H1 (cell line): ENCODE results near the gene PRR23C. TPM values are rescaled to one million over a fixed set of nuclear protein-coding genes. Genes with fewer than 3 reads are reported as not detected.

Source experiments
- CTCF ChIA-PET: fragments of 300-600 bp; sonication (Branson Sonifier 250); formaldehyde crosslinking; loops from one replicate; lab custom pipeline; 2021; ENCODE audit not compliant: partially characterized antibody; lab: Charles Lee
- POLR2A ChIA-PET: fragments of 300-600 bp; sonication (Branson Sonifier 250); formaldehyde crosslinking; loops from one replicate; lab custom pipeline; 2021; ENCODE audit warnings: inconsistent platforms; ENCODE audit not compliant: partially characterized antibody; lab: Charles Lee
- DNase-seq, 2 experiments: peaks; one replicate each; pipeline versions ENCODE4 v3.0.0 to v3.0.0-alpha.2; 2010 to 2022; ENCODE audit warnings: low spot score in 2 of 2, low read depth in 1 of 2, mixed read lengths in 1 of 2
- FAIRE-seq: peaks from 2 replicates; lab custom pipeline; 2011; peaks lifted over from hg19 to GRCh38; lab: Jason Lieb, UNC
- H2AFZ ChIP-seq: 2 replicates; pipeline ENCODE4 v1.8.1; 2012; ENCODE audit warnings: low read length, inconsistent platforms
- H2AK5ac ChIP-seq: 2 replicates; pipeline ENCODE4 v1.6.1; 2013; ENCODE audit warnings: low read depth, low read length
- H2BK120ac ChIP-seq: replicated peaks from 2 replicates; pipeline ENCODE3; 2013; ENCODE audit warnings: low read depth, low read length, inconsistent platforms
- H2BK12ac ChIP-seq: 2 replicates; pipeline ENCODE4 v1.6.1; 2013; ENCODE audit warnings: low read depth, low read length
- H2BK15ac ChIP-seq: 2 replicates; pipeline ENCODE4 v1.6.1; 2013; ENCODE audit warnings: low read length
- H2BK20ac ChIP-seq: 2 replicates; pipeline ENCODE4 v1.6.1; 2013; ENCODE audit warnings: low read length
- H2BK5ac ChIP-seq: 2 replicates; pipeline ENCODE4 v1.6.1; 2013; ENCODE audit warnings: low read depth, low read length
- H3K14ac ChIP-seq: 2 replicates; pipeline ENCODE4 v1.6.1; 2013; ENCODE audit warnings: inconsistent platforms; ENCODE audit not compliant: insufficient read length
- H3K18ac ChIP-seq: 2 replicates; pipeline ENCODE4 v1.6.1; 2013; ENCODE audit warnings: low read length; ENCODE audit errors: extremely low read depth
- H3K23ac ChIP-seq: 2 replicates; pipeline ENCODE4 v1.6.1; 2013; ENCODE audit warnings: inconsistent platforms; ENCODE audit not compliant: insufficient read length
- H3K23me2 ChIP-seq: 2 replicates; pipeline ENCODE4 v1.6.1; 2013; ENCODE audit warnings: low read depth, low read length
- H3K27ac ChIP-seq: 2 replicates; pipeline ENCODE4 v1.6.1; 2011; ENCODE audit warnings: low read depth, low read length, inconsistent platforms
- H3K27me3 ChIP-seq, 4 experiments: replicated peaks in 1 of 4; 1 replicate in 1 of 4; 2 replicates in 3 of 4; pipeline versions ENCODE4 v1.6.1 to v1.8.1; 2011 to 2013; ENCODE audit warnings: low read length in 3 of 4, mild to moderate bottlenecking in 3 of 4, inconsistent platforms in 2 of 4, mixed read lengths in 2 of 4, moderate library complexity in 1 of 4; ENCODE audit not compliant: control insufficient read depth in 3 of 4, insufficient read depth in 3 of 4; ENCODE audit errors: extremely low read depth in 1 of 4
- H3K36me3 ChIP-seq, 4 experiments: 2 replicates each; pipeline versions ENCODE4 v1.6.1 to v1.8.1; 2011 to 2013; ENCODE audit warnings: mild to moderate bottlenecking in 4 of 4, low read length in 3 of 4, moderate library complexity in 2 of 4, control low read depth in 1 of 4, inconsistent platforms in 1 of 4; ENCODE audit not compliant: insufficient read depth in 4 of 4, control insufficient read depth in 2 of 4
- H3K4ac ChIP-seq: replicated peaks from 2 replicates; pipeline ENCODE3; 2013; ENCODE audit warnings: low read length, low read depth, mixed read lengths, inconsistent platforms; ENCODE audit not compliant: insufficient read length
- H3K4me1 ChIP-seq, 4 experiments: replicated peaks in 1 of 4; 1 replicate in 1 of 4; 2 replicates in 3 of 4; pipeline versions ENCODE4 v1.6.1 to v1.8.1; 2011 to 2013; ENCODE audit warnings: low read length in 3 of 4, inconsistent platforms in 2 of 4, mixed read lengths in 1 of 4; ENCODE audit not compliant: insufficient read depth in 4 of 4, control insufficient read depth in 3 of 4
- H3K4me2 ChIP-seq, 2 experiments: 2 replicates each; pipeline versions ENCODE4 v1.6.1 to v1.8.1; 2011 to 2013; ENCODE audit warnings: low read depth in 2 of 2, low read length in 2 of 2, control low read depth in 1 of 2, inconsistent platforms in 1 of 2, mild to moderate bottlenecking in 1 of 2; ENCODE audit not compliant: insufficient read depth in 1 of 2
- H3K4me3 ChIP-seq, 4 experiments: fragments of 200-600, 300-600 bp in 1 of 4; sonication (generic), shearing (Covaris generic), sonication (Bioruptor Twin) in 1 of 4; 2 replicates each; pipeline versions ENCODE4 v1.5.1 to v1.8.1; 2011 to 2016; ENCODE audit warnings: low read length in 4 of 4, low read depth in 3 of 4, control low read depth in 2 of 4, inconsistent platforms in 2 of 4, mild to moderate bottlenecking in 2 of 4, mixed read lengths in 1 of 4, moderate library complexity in 1 of 4; ENCODE audit not compliant: insufficient read depth in 2 of 4; ENCODE audit errors: extremely low read depth in 1 of 4
- H3K56ac ChIP-seq: replicated peaks from 2 replicates; pipeline ENCODE3; 2013; ENCODE audit warnings: low read depth, mild to moderate bottlenecking, mixed read lengths, low read length, inconsistent platforms; ENCODE audit not compliant: insufficient read length
- H3K79me1 ChIP-seq: 2 replicates; pipeline ENCODE4 v1.6.1; 2013; ENCODE audit warnings: low read depth, low read length, control low read depth
- H3K79me2 ChIP-seq, 2 experiments: 2 replicates each; pipeline versions ENCODE4 v1.6.1 to v1.8.1; 2012 to 2013; ENCODE audit warnings: low read length in 2 of 2, mild to moderate bottlenecking in 2 of 2, inconsistent platforms in 1 of 2; ENCODE audit not compliant: insufficient read depth in 2 of 2, control insufficient read depth in 1 of 2
- H3K9ac ChIP-seq, 4 experiments: replicated peaks in 1 of 4; 1 replicate in 1 of 4; 2 replicates in 3 of 4; pipeline versions ENCODE4 v1.6.1 to v1.8.1; 2011 to 2013; ENCODE audit warnings: low read depth in 3 of 4, low read length in 3 of 4, control low read depth in 2 of 4, mild to moderate bottlenecking in 2 of 4, moderate library complexity in 2 of 4, inconsistent platforms in 1 of 4; ENCODE audit errors: extremely low read depth in 1 of 4
- H3K9me3 ChIP-seq, 2 experiments: 2 replicates each; pipeline versions ENCODE4 v1.6.1 to v1.8.1; 2012 to 2013; ENCODE audit warnings: mild to moderate bottlenecking in 2 of 2, moderate library complexity in 2 of 2, control low read depth in 1 of 2, inconsistent platforms in 1 of 2, low read depth in 1 of 2, low read length in 1 of 2, mixed read lengths in 1 of 2; ENCODE audit not compliant: insufficient read depth in 2 of 2
- H4K20me1 ChIP-seq, 2 experiments: replicated peaks in 1 of 2; 2 replicates each; pipeline versions ENCODE3 to v1.8.1; 2011 to 2013; ENCODE audit warnings: inconsistent platforms in 2 of 2, low read length in 2 of 2, mild to moderate bottlenecking in 1 of 2; ENCODE audit not compliant: insufficient read depth in 2 of 2, control insufficient read depth in 1 of 2
- H4K5ac ChIP-seq: 2 replicates; pipeline ENCODE4 v1.6.1; 2013; ENCODE audit warnings: low read length, low read depth, mixed read lengths, inconsistent platforms; ENCODE audit not compliant: insufficient read length
- H4K8ac ChIP-seq: 2 replicates; pipeline ENCODE4 v1.8.0; 2013; ENCODE audit warnings: mild to moderate bottlenecking, moderate library complexity, low read length, inconsistent platforms; ENCODE audit not compliant: insufficient read depth; ENCODE audit errors: extremely low read depth
- H4K91ac ChIP-seq: replicated peaks from 2 replicates; pipeline ENCODE3; 2013; ENCODE audit warnings: low read length, mixed read lengths, inconsistent platforms; ENCODE audit not compliant: insufficient read length
- CBX8 ChIP-seq: fragments of 300-800, 300-1000 bp; sonication (generic); IDR thresholded peaks from 2 replicates; pipeline ENCODE4 v1.7.1; 2016; ENCODE audit warnings: low read depth, low read length, borderline replicate concordance
- CEBPB ChIP-seq: IDR thresholded peaks from 2 replicates; pipeline ENCODE4 v1.6.1; 2012; ENCODE audit warnings: low read depth, low read length
- CHD2 ChIP-seq: IDR thresholded peaks from 2 replicates; pipeline ENCODE4 v1.6.1; 2012; ENCODE audit warnings: low read length, improper control_type of control experiment
- NRF1 ChIP-seq: IDR thresholded peaks from 2 replicates; pipeline ENCODE4 v1.6.1; 2011; ENCODE audit warnings: mild to moderate bottlenecking, low read depth, low read length, improper control_type of control experiment
- POLR2AphosphoS5 ChIP-seq: IDR thresholded peaks from 2 replicates; pipeline ENCODE4 v1.6.1; 2011; ENCODE audit warnings: low read depth, low read length
- RFX5 ChIP-seq: IDR thresholded peaks from 2 replicates; pipeline ENCODE4 v1.6.1; 2011; ENCODE audit warnings: low read depth, low read length, improper control_type of control experiment, borderline replicate concordance
- RNF2 ChIP-seq: fragments of 200-900, 300-1000 bp; sonication (generic); IDR thresholded peaks from 2 replicates; pipeline ENCODE4 v1.7.1; 2016; ENCODE audit warnings: borderline replicate concordance, low read depth, mild to moderate bottlenecking, antibody characterized with exemption, low read length; ENCODE audit not compliant: poor library complexity, severe bottlenecking; ENCODE audit errors: missing control alignments
- SIX5 ChIP-seq: IDR thresholded peaks from 2 replicates; pipeline ENCODE4 v1.6.1; 2011; ENCODE audit warnings: mild to moderate bottlenecking, low read depth, low read length
- TAF7 ChIP-seq: optimal IDR thresholded peaks from 2 replicates; pipeline ENCODE3; 2011; ENCODE audit warnings: low read depth, mild to moderate bottlenecking, inconsistent platforms, low read length, moderate library complexity, borderline replicate concordance
- WGBS, 2 experiments: shearing (Covaris generic) in 1 of 2; methylation state at CpG; one replicate each; pipeline versions ENCODE4 v1.1.6 to v1.1.7; 2013 to 2015; ENCODE audit warnings: low lambda C conversion rate in 2 of 2, mixed read lengths in 2 of 2, inconsistent platforms in 1 of 2, low coverage in 1 of 2, missing lambda C conversion rate in 1 of 2; ENCODE audit not compliant: insufficient replicate concordance in 2 of 2, insufficient coverage in 1 of 2, insufficient read length in 1 of 2; ENCODE audit errors: extremely low coverage in 1 of 2, missing lambda C conversion rate in 1 of 2; 5-methylcytosine and 5-hydroxymethylcytosine counted together
- polyA plus RNA-seq, 7 experiments: library from polyadenylated mRNA; depleted of rRNA in 3 of 7; stranded (reverse) in 5 of 7; unstranded in 2 of 7; fragments of >200 nt in 5 of 7; fragments of 200-250 nt in 2 of 7; gene quantifications; 1 replicate in 5 of 7; 2 replicates in 1 of 7; 4 replicates in 1 of 7; pipeline versions ENCODE4 v1.2.1 to v1.2.3, GENCODE V29; 2011 to 2013; ENCODE audit warnings: missing spikeins in 2 of 7, mixed read lengths in 2 of 7
- total RNA-seq: library from RNA; stranded (reverse); fragmentation: NEBNext Ultra II Directional; extraction: Animal tissue kit (Norgen Biotek cat#: 25700); gene quantifications from 2 replicates; pipeline ENCODE4 v1.2.1, GENCODE V29; 2021

Gene PRR23C
- total and polyA plus RNA-seq, 2 of the 8 experiments (the other 6 are each of a cell fraction or from before 2014, with no cell fraction given), result not detected

GRCh38 chr3:139093840-139094239 is 49.1 kb upstream of the PRR23C start:
- H2AK5ac ChIP-seq, result no peak overlapping the region
- H3K27ac ChIP-seq, result no peak overlapping the region
- no peak overlapping the region for H3K4ac ChIP-seq
- no peaks in the 10 kb centered on the region for H3K36me3 ChIP-seq
- no peak overlapping the region for H3K14ac ChIP-seq
- no peak overlapping the region for H2BK12ac ChIP-seq
- no peaks in the 10 kb centered on the region for H3K79me1 ChIP-seq
- H3K9me3 ChIP-seq, result peaks cover 9 to 14% of the 10 kb centered on the region in 2 experiments; a peak in 3 of 4 replicates
- DNase-seq, result no peak
- FAIRE-seq, result no peak
- ChIA-PET CTCF (interaction anchor here (1.4 to 3.5 kb wide), 2 partner anchors 18 to 43 kb away, joined by 3 to 23 read pairs; no protein-coding TSS in a partner anchor), POLR2A (no interaction called here)
- no peaks in the 10 kb centered on the region for H3K79me2 ChIP-seq
- no peak overlapping the region for H3K23ac ChIP-seq
- H2BK20ac ChIP-seq, result no peak overlapping the region
- no peaks in the 10 kb centered on the region for H3K23me2 ChIP-seq
- no peaks in the 10 kb centered on the region for H3K4me1 ChIP-seq
- H3K27me3 ChIP-seq, result no peaks in the 10 kb centered on the region
- 73% methylated on average over 1 of the region's 1 CpG; no CpG with 5 or more reads in 1 of the 2 experiments for WGBS, 2 experiments
- H4K5ac ChIP-seq, result no peak overlapping the region
- no peak overlapping the region for H2BK5ac ChIP-seq
- H3K4me2 ChIP-seq, result no peak overlapping the region
- H3K9ac ChIP-seq, result no peak overlapping the region
- H4K91ac ChIP-seq, result no peak overlapping the region
- H4K8ac ChIP-seq, result no peak overlapping the region
- no peak overlapping the region for H2AFZ ChIP-seq
- H2BK15ac ChIP-seq, result no peak overlapping the region
- no peak overlapping the region for H3K18ac ChIP-seq
- no peak overlapping the region for H3K4me3 ChIP-seq
- H4K20me1 ChIP-seq, result no peaks in the 10 kb centered on the region
- H3K56ac ChIP-seq, result no peak overlapping the region
- H2BK120ac ChIP-seq, result no peak overlapping the region
- TF ChIP-seq CEBPB (no peak), NRF1 (no peak), POLR2AphosphoS5 (no peak), TAF7 (no peak), RNF2 (no peak), RFX5 (no peak), CHD2 (no peak), CBX8 (no peak), SIX5 (no peak)
